H54 (cell line): ENCODE results near the gene SLC7A14.

Source experiments
- DNase-seq: peaks from one replicate; pipeline ENCODE4 v3.0.0; 2011; ENCODE audit warnings: low spot score, mixed read lengths; ENCODE audit not compliant: insufficient read length
- FAIRE-seq: peaks from 3 replicates; lab custom pipeline; 2011; peaks lifted over from hg19 to GRCh38; lab: Jason Lieb, UNC
- POLR2A ChIP-seq: IDR thresholded peaks from 2 replicates; pipeline ENCODE4 v1.6.1; 2011; ENCODE audit warnings: low read depth, mild to moderate bottlenecking, low read length

Gene SLC7A14

GRCh38 chr3:170534227-170534626 lies 51.6 kb downstream of the SLC7A14 start:
- FAIRE-seq (no peak), DNase-seq (no peak)
- TF ChIP-seq POLR2A, result no peak

DNA sequence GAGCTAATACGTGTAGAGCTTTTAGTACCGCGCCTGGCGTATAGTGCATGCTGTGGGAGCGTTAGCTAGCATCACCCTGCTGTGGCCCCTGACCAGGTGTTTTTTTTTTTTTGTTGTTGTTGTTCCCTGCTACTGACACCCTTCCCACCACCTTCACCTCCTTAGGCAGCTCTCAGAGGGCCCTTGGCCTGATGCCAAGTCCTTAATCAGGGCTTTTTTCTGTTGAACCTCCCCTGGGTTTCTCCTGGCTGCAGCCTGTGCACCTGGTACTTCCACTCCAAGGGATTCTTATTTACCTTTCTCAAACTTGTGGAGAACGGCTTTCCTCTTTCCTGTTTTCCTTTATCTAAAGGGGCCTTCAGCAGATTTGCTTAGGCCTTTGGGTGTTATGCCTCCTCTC lies 53.3 kb downstream of the SLC7A14 start:
- no peak for FAIRE-seq
- no peak for TF ChIP-seq POLR2A
- no peak for DNase-seq

- no peak for FAIRE-seq
- no peak for DNase-seq
- no peak for TF ChIP-seq POLR2A
These were observed 54.1 kb downstream of the SLC7A14 start for GRCh38 chr3:170531657-170532335.

DNA sequence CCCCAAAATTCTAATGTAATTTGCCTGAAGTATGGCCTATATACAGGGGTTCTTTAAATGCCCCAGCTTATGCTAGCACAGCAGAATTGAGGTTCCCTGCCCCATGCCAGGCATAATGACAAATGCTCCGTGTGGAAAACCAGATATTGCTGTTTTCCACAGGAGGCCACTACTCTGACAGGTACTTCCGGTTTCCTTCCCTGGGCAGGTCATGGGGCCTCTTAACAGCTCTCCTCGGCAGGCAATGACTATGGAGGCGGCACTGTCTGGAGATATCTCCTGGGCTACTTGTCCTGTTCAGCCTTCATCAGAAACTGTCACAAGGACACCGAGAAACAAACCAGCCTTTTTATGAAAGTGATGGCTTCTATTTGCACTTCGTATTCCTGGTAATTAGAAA lies 54.8 kb downstream of the SLC7A14 start:
- DNase-seq, result no peak
- FAIRE-seq, result no peak
- no peak for TF ChIP-seq POLR2A

DNA sequence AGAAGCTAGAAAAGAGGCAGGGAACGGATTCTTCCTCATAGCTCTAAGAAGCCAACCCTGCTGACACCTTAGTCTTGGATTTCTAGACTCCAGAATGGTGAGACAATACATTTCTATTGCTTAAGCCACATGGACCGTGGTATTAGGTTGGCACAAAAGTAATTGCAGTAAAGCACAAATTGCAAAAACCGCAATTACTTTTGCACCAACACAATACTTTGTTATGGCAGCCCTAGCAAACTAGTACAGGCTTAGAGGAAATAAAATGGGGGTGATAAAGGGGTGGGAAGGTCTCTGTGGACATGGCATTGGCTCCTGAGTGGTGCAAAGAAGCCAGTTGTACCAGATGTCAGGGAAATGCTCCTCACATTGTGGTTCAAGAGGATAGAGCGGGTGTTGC lies 56.0 kb downstream of the SLC7A14 start:
- TF ChIP-seq POLR2A, result no peak
- no peak for FAIRE-seq
- no peak for DNase-seq

- no peak for TF ChIP-seq POLR2A
- no peak for FAIRE-seq
- DNase-seq, result no peak
These were observed 56.5 kb downstream of the SLC7A14 start for GRCh38 chr3:170529346-170529745.

DNA sequence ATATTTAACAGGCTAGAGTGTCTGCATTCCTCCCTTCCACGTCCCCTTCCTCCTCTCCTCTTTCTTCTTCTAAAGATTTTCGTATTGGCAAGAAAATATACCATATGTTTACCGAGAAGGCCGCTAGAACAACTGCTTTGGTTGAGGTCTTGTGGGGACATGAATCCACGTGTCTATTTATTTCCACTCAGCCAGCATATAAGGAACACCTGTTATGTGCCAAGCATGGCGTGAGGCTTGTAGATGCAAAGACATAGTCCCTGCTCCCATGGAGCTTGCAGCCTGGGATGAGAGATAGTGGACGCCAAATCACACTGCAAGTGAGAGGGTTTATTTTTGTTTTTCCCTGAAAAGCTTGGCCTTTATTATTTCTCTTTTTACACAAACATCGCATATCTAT lies 57.1 kb downstream of the SLC7A14 start:
- FAIRE-seq, result no peak
- DNase-seq, result no peak
- TF ChIP-seq POLR2A, result no peak

DNA sequence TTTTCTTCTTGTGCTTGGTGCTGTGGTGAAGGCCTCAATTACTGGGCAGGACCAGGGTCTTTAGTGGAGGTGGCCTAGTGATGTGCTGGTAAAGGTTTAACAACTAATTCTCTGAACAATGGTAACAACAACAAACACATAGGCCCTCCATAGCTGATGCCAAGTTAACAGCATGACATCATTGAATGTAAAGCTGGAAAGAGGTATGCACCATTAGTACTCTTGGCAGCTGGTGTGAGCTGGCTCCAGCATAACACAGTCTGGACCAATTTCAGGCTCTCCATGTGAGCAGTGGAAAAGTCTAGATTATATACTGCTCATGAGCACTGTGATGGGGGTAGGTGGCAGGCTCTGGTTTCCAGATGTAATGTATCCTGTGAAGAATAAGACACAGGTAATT lies 61.8 kb downstream of the SLC7A14 start:
- DNase-seq, result no peak
- peak; percentile 30 for FAIRE-seq

DNA sequence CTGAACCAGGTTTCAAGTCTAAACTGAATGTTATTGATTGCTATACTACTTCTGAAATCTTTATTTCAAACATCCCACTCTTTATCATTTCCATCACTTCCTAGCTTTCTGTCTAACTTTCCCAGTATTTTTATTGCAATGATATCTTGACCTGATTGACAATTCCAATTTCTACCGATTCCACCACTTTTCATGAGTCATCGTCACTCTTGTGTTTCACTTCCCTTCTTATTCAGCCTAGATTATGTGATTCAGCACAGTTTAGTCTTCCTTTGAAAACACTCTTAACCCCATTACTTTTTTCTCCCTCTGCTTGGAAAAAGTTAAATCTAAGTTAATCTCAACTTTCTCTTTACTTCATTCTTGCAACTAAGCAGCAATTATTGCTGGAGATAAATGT lies 62.6 kb downstream of the SLC7A14 start:
- DNase-seq (no peak), FAIRE-seq (peak; percentile 95)
- TF ChIP-seq POLR2A, result no peak

More for the DNA sequence above, 61.8 kb downstream of the SLC7A14 start:
- TF ChIP-seq POLR2A, result no peak

- FAIRE-seq (no peak), DNase-seq (no peak)
- no peak for TF ChIP-seq POLR2A
These were observed 63.7 kb downstream of the SLC7A14 start for GRCh38 chr3:170522201-170522600.

- DNase-seq, result no peak
- peak; percentile 90 for FAIRE-seq
- no peak for TF ChIP-seq POLR2A
These were observed 64.9 kb downstream of the SLC7A14 start for GRCh38 chr3:170520996-170521395.

GRCh38 chr3:170517242-170517945 lies 68.5 kb downstream of the SLC7A14 start:
- no peak for TF ChIP-seq POLR2A
- FAIRE-seq (peak; percentile 53), DNase-seq (no peak)

DNA sequence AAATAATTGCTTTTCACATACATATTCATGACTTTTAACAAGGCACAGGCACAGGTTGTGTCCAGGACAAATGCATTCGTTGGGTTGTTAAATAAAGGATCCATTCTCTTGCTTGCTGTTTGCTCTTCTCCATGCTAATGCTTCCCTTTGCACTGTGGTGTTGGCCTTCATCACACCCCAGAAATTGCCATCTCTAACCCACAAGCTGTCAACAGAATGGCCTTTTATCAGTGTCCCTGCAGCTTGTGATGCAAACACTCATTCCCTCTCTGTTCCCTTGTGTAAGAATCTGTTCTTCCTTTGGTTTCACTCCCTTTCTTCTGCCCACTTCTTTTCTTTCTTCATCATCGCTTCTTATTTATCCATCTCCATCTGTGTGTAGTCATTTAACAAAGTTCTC lies 72.2 kb downstream of the SLC7A14 start:
- no peak for TF ChIP-seq POLR2A
- DNase-seq (no peak), FAIRE-seq (no peak)

- FAIRE-seq, result no peak
- TF ChIP-seq POLR2A, result no peak
- DNase-seq, result no peak
These were observed 74.5 kb downstream of the SLC7A14 start for GRCh38 chr3:170511371-170511770.

DNA sequence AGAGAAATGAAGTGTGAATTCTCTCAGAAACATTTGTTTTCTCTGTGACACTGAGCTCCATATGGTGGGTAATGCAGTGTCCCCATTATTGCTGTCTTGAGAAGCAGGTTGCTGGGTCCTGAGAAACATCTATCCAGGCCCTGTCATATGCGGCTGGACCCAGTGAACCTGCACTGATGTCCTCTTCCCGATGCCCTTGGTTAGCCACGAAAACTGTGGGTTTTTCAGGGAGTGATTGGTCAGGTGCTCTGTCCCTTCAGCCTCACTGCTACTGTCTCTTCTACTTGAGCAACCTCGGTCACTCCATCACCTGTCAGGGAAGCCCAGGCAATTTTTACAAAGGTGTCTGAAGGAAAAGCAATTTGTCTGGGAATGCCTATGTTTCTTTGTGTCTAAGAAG lies 77.0 kb downstream of the SLC7A14 start:
- no peak for TF ChIP-seq POLR2A
- FAIRE-seq, result no peak
- DNase-seq, result no peak
